Mesenchymal stem cell (in vitro differentiated cells and primary cell): ENCODE results near the gene ADAMTSL3.

Source experiments
- DNase-seq: peaks from one replicate; pipeline ENCODE4 v3.0.0-alpha.2; 2013
- H2AFZ ChIP-seq: one replicate; pipeline ENCODE4 v1.6.1; 2013; ENCODE audit warnings: low read depth, mild to moderate bottlenecking, control low read depth, inconsistent platforms, low read length, moderate library complexity
- H2AK5ac ChIP-seq: 2 replicates; pipeline ENCODE4 v1.6.1; 2013; ENCODE audit warnings: low read length, moderate library complexity, mild to moderate bottlenecking, inconsistent platforms; ENCODE audit not compliant: severe bottlenecking
- H2BK120ac ChIP-seq: one replicate; pipeline ENCODE4 v1.6.1; 2013; ENCODE audit warnings: low read depth, mild to moderate bottlenecking, inconsistent platforms, low read length, moderate library complexity
- H2BK12ac ChIP-seq, 2 experiments: one replicate each; pipeline ENCODE4 v1.6.1; 2013; ENCODE audit warnings: inconsistent platforms in 2 of 2, low read length in 2 of 2, mild to moderate bottlenecking in 2 of 2, moderate library complexity in 2 of 2, control low read depth in 1 of 2
- H2BK15ac ChIP-seq: one replicate; pipeline ENCODE4 v1.6.1; 2013; ENCODE audit warnings: mild to moderate bottlenecking, low read depth, inconsistent platforms; ENCODE audit not compliant: poor library complexity, severe bottlenecking
- H2BK5ac ChIP-seq: 2 replicates; pipeline ENCODE4 v1.6.1; 2013; ENCODE audit warnings: low read depth, mild to moderate bottlenecking, low read length, control low read depth, inconsistent platforms; ENCODE audit not compliant: poor library complexity, severe bottlenecking
- H3K14ac ChIP-seq, 2 experiments: one replicate each; pipeline ENCODE4 v1.6.1; 2013; ENCODE audit warnings: inconsistent platforms in 2 of 2, low read length in 2 of 2, control low read depth in 1 of 2, mild to moderate bottlenecking in 1 of 2, moderate library complexity in 1 of 2
- H3K18ac ChIP-seq, 2 experiments: one replicate each; pipeline ENCODE4 v1.6.1; 2013; ENCODE audit warnings: inconsistent platforms in 2 of 2, low read length in 2 of 2, control low read depth in 1 of 2, low read depth in 1 of 2, mild to moderate bottlenecking in 1 of 2
- H3K23ac ChIP-seq, 2 experiments: one replicate each; pipeline ENCODE4 v1.6.1; 2013; ENCODE audit warnings: inconsistent platforms in 2 of 2, low read length in 2 of 2, mild to moderate bottlenecking in 2 of 2, moderate library complexity in 2 of 2, control low read depth in 1 of 2
- H3K27ac ChIP-seq: 2 replicates; pipeline ENCODE4 v1.5.1; 2013; ENCODE audit warnings: mild to moderate bottlenecking, moderate library complexity, low read length, control low read depth, inconsistent platforms; ENCODE audit not compliant: poor library complexity, severe bottlenecking
- H3K27me3 ChIP-seq, 2 experiments: 2 replicates each; pipeline versions ENCODE4 v1.6.1 to v1.7.0; 2013; ENCODE audit warnings: low read length in 2 of 2, mild to moderate bottlenecking in 2 of 2, moderate library complexity in 2 of 2, control low read depth in 1 of 2, inconsistent platforms in 1 of 2; ENCODE audit not compliant: control insufficient read depth in 1 of 2, insufficient read depth in 1 of 2
- H3K36me3 ChIP-seq, 2 experiments: 2 replicates each; pipeline versions ENCODE4 v1.6.1 to v1.7.0; 2013; ENCODE audit warnings: low read length in 2 of 2, control low read depth in 1 of 2, inconsistent platforms in 1 of 2, low read depth in 1 of 2, mild to moderate bottlenecking in 1 of 2; ENCODE audit not compliant: insufficient read depth in 2 of 2, control insufficient read depth in 1 of 2
- H3K4ac ChIP-seq, 2 experiments: one replicate each; pipeline ENCODE4 v1.6.1; 2013; ENCODE audit warnings: inconsistent platforms in 2 of 2, low read length in 2 of 2, mild to moderate bottlenecking in 2 of 2, moderate library complexity in 2 of 2, control low read depth in 1 of 2, low read depth in 1 of 2
- H3K4me1 ChIP-seq: 2 replicates; pipeline ENCODE4 v1.6.1; 2013; ENCODE audit warnings: low read depth, low read length, control low read depth; ENCODE audit not compliant: control insufficient read depth, insufficient read depth
- H3K4me2 ChIP-seq: 2 replicates; pipeline ENCODE4 v1.6.1; 2013; ENCODE audit warnings: low read length, mild to moderate bottlenecking, inconsistent platforms; ENCODE audit not compliant: poor library complexity, severe bottlenecking
- H3K4me3 ChIP-seq, 2 experiments: 2 replicates each; pipeline versions ENCODE4 v1.5.1 to v1.7.0; 2013; ENCODE audit warnings: low read length in 2 of 2, mild to moderate bottlenecking in 2 of 2, control low read depth in 1 of 2, low read depth in 1 of 2; ENCODE audit not compliant: insufficient read depth in 1 of 2
- H3K79me1 ChIP-seq: replicated peaks from 2 replicates; pipeline ENCODE4 v1.6.1; 2013; ENCODE audit warnings: mild to moderate bottlenecking, control low read depth, low read length, inconsistent platforms; ENCODE audit not compliant: poor library complexity, severe bottlenecking
- H3K9ac ChIP-seq: 2 replicates; pipeline ENCODE4 v1.7.0; 2013; ENCODE audit warnings: mild to moderate bottlenecking, low read length, moderate library complexity
- H3K9me3 ChIP-seq: 2 replicates; pipeline ENCODE4 v1.7.0; 2013; ENCODE audit warnings: mild to moderate bottlenecking, low read length; ENCODE audit not compliant: control insufficient read depth
- H4K8ac ChIP-seq: one replicate; pipeline ENCODE4 v1.6.1; 2013; ENCODE audit warnings: inconsistent platforms, mild to moderate bottlenecking, low read length, moderate library complexity
- H4K91ac ChIP-seq: one replicate; pipeline ENCODE4 v1.6.1; 2013; ENCODE audit warnings: mild to moderate bottlenecking, low read length, inconsistent platforms
- WGBS: methylation state at CpG from one replicate; pipeline ENCODE4 v1.1.7; 2013; ENCODE audit warnings: mixed read lengths; 5-methylcytosine and 5-hydroxymethylcytosine counted together

Gene ADAMTSL3

GRCh38 chr15:83713242-83713641 is 59.3 kb downstream of the ADAMTSL3 start:
- 88% methylated on average over 2 of the region's 3 CpGs for WGBS
- Histone ChIP-seq H2BK12ac (no peak overlapping the region), H3K27me3 (peaks cover 0 to 11% of the 10 kb centered on the region in 2 experiments), H3K4me2 (no peak overlapping the region), H3K79me1 (no peaks in the 10 kb centered on the region), H3K27ac (no peak overlapping the region), H2BK5ac (no peak overlapping the region), H2BK15ac (no peak overlapping the region), H2BK120ac (no peak overlapping the region), H3K4me1 (peaks cover 2% of the 10 kb centered on the region), H3K36me3 (no peaks in the 10 kb centered on the region), H3K18ac (no peak overlapping the region), H3K9ac (no peak overlapping the region), H3K14ac (no peak overlapping the region), H3K4me3 (no peak overlapping the region), H3K9me3 (no peaks in the 10 kb centered on the region), H2AK5ac (no peak overlapping the region), H3K23ac (no peak overlapping the region), H3K4ac (no peak overlapping the region), H2AFZ (no peak overlapping the region), H4K91ac (no peak overlapping the region), H4K8ac (no peak overlapping the region)
- DNase-seq, result no peak

GRCh38 chr15:83714939-83715628 is 61.2 kb downstream of the ADAMTSL3 start:
- H3K4me2 ChIP-seq, result no peak overlapping the region
- H3K79me1 ChIP-seq, result no peaks in the 10 kb centered on the region
- H3K36me3 ChIP-seq, result no peaks in the 10 kb centered on the region
- no peak for DNase-seq
- H3K27ac ChIP-seq, result no peak overlapping the region
- H2BK5ac ChIP-seq, result no peak overlapping the region
- no peak overlapping the region for H2BK12ac ChIP-seq
- no peak overlapping the region for H3K23ac ChIP-seq
- H3K27me3 ChIP-seq, result peaks cover 0 to 11% of the 10 kb centered on the region in 2 experiments
- H2AK5ac ChIP-seq, result no peak overlapping the region
- H4K91ac ChIP-seq, result no peak overlapping the region
- peaks cover 2% of the 10 kb centered on the region for H3K4me1 ChIP-seq
- no peak overlapping the region for H2AFZ ChIP-seq
- H3K4ac ChIP-seq, result no peak overlapping the region
- H3K4me3 ChIP-seq, result no peak overlapping the region
- no peak overlapping the region for H3K9ac ChIP-seq
- H3K9me3 ChIP-seq, result no peaks in the 10 kb centered on the region
- H3K14ac ChIP-seq, result no peak overlapping the region
- H2BK15ac ChIP-seq, result no peak overlapping the region
- no peak overlapping the region for H3K18ac ChIP-seq
- no peak overlapping the region for H2BK120ac ChIP-seq
- H4K8ac ChIP-seq, result no peak overlapping the region

GRCh38 chr15:83716605-83717004 is 62.7 kb downstream of the ADAMTSL3 start:
- Histone ChIP-seq H2BK12ac (no peak overlapping the region), H2AK5ac (no peak overlapping the region), H2AFZ (no peak overlapping the region), H3K27ac (no peak overlapping the region), H2BK5ac (no peak overlapping the region), H3K79me1 (no peaks in the 10 kb centered on the region), H3K4me1 (peaks cover 2% of the 10 kb centered on the region), H3K18ac (no peak overlapping the region), H4K91ac (no peak overlapping the region), H3K23ac (no peak overlapping the region), H3K27me3 (peaks cover 0 to 11% of the 10 kb centered on the region in 2 experiments), H3K14ac (no peak overlapping the region), H3K9me3 (no peaks in the 10 kb centered on the region), H3K4ac (no peak overlapping the region), H3K36me3 (no peaks in the 10 kb centered on the region), H2BK15ac (no peak overlapping the region), H4K8ac (no peak overlapping the region), H2BK120ac (no peak overlapping the region), H3K4me3 (no peak overlapping the region), H3K4me2 (no peak overlapping the region), H3K9ac (no peak overlapping the region)
- no peak for DNase-seq
- no CpG with 5 or more reads among the region's 3 CpGs for WGBS

- H3K14ac ChIP-seq, result no peak overlapping the region
- no peak overlapping the region for H4K8ac ChIP-seq
- no peak overlapping the region for H2BK120ac ChIP-seq
- H3K4ac ChIP-seq, result no peak overlapping the region
- peaks cover 0 to 11% of the 10 kb centered on the region in 2 experiments for H3K27me3 ChIP-seq
- H3K4me3 ChIP-seq, result no peak overlapping the region
- no peaks in the 10 kb centered on the region for H3K79me1 ChIP-seq
- H3K27ac ChIP-seq, result no peak overlapping the region
- no peaks in the 10 kb centered on the region for H3K9me3 ChIP-seq
- H3K9ac ChIP-seq, result no peak overlapping the region
- H4K91ac ChIP-seq, result no peak overlapping the region
- no peak overlapping the region for H2AK5ac ChIP-seq
- no peak for DNase-seq
- no peak overlapping the region for H2BK15ac ChIP-seq
- H3K4me2 ChIP-seq, result no peak overlapping the region
- no peak overlapping the region for H3K18ac ChIP-seq
- H3K36me3 ChIP-seq, result no peaks in the 10 kb centered on the region
- no peak overlapping the region for H2BK12ac ChIP-seq
- H3K4me1 ChIP-seq, result peaks cover 2% of the 10 kb centered on the region
- no peak overlapping the region for H2BK5ac ChIP-seq
- H3K23ac ChIP-seq, result no peak overlapping the region
- no peak overlapping the region for H2AFZ ChIP-seq
These were observed 63.1 kb downstream of the ADAMTSL3 start for GRCh38 chr15:83717010-83717409.
